GM12874 (cell line): ENCODE results near the gene IL22RA1.

Source experiments
- TF ChIP-seq, protein P1 (sequence below): IDR thresholded peaks from 2 replicates; pipeline ENCODE4 v1.5.1; 2011; ENCODE audit warnings: low read depth, mild to moderate bottlenecking, control low read depth, low read length, moderate library complexity; ENCODE audit not compliant: insufficient read depth

The IL22RA1 gene

DNA sequence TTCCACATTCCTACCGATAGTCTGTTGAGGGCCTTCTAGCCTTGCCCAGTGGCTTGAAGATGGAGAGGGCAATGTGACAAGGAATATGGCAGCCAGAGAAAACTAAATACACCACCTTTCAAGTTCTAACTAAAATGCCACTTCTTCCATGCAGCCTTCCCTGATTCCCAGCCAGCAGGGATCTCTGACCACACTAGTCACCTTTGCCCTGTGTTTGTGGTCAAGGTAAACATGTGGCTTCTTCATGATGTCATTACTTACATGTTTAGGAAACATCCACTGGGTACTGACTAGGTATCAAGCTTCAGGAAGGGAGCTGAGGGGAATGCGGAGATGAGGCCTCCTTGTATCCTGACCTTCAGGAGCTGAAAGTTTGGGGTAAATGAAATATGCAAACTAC, 22.6 kb upstream of the IL22RA1 start:
- TF ChIP-seq, protein P1, sequence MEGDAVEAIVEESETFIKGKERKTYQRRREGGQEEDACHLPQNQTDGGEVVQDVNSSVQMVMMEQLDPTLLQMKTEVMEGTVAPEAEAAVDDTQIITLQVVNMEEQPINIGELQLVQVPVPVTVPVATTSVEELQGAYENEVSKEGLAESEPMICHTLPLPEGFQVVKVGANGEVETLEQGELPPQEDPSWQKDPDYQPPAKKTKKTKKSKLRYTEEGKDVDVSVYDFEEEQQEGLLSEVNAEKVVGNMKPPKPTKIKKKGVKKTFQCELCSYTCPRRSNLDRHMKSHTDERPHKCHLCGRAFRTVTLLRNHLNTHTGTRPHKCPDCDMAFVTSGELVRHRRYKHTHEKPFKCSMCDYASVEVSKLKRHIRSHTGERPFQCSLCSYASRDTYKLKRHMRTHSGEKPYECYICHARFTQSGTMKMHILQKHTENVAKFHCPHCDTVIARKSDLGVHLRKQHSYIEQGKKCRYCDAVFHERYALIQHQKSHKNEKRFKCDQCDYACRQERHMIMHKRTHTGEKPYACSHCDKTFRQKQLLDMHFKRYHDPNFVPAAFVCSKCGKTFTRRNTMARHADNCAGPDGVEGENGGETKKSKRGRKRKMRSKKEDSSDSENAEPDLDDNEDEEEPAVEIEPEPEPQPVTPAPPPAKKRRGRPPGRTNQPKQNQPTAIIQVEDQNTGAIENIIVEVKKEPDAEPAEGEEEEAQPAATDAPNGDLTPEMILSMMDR = no peak

DNA sequence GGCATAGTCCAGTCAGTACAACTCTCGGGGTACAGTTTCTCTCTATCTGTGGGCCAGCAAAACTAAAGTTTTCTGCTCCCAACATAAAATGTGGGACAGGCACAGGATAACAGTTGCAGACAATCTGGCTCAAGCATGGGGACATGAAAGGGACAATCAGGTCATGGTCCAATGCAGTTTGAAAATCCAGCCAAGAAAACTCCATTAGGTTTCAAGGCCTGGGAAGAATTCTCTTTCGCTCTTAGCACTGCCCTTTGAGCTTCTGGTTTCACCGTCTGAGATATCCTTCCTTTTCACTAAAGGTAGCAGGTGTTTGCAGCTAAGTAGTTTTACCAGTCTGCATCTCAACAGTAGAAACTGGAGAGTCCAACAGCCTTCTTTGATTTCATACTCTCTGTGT, 21.1 kb upstream of the IL22RA1 start:
- TF ChIP-seq, protein P1 = no peak

DNA sequence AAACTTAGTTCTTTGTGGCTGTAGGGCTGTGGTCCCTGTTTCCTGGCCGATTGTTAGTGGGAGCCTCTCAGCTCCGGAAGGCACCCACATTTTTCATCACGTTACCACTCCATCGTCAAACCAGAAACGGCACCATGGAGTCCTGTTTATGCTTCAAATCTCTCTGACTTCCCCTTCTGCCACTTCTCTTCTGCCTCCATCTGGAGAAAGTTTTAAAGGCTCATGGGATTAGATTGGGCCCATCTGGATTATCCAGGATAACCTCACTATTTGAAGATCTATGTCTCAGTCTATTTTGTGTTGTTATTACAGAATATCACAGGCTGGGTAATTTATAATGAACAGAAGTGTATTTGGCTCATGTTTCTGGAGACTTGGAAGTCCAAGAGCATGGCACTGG, 19.3 kb upstream of the IL22RA1 start:
- TF ChIP-seq, protein P1 = no peak

DNA sequence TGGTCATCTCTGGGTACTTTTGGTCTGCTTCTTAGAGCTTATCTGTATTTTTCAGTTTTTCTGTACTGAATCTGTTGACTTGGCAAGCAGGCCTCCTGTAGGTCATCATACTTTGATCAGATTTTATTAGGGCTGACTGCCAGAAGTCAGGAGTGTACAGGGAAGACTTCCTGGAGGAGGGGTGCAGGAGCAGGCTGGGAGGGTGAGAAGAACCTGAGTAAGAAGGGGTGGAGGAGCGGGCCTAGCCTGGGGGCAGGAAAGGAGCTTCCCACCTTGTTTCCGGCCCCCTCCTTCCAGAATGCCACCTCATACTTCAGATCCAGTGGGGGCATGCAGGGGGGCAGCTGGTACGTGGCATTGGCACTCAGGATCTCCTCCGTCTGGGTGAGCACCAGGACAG, 18.3 kb upstream of the IL22RA1 start:
- TF ChIP-seq, protein P1 = no peak

DNA sequence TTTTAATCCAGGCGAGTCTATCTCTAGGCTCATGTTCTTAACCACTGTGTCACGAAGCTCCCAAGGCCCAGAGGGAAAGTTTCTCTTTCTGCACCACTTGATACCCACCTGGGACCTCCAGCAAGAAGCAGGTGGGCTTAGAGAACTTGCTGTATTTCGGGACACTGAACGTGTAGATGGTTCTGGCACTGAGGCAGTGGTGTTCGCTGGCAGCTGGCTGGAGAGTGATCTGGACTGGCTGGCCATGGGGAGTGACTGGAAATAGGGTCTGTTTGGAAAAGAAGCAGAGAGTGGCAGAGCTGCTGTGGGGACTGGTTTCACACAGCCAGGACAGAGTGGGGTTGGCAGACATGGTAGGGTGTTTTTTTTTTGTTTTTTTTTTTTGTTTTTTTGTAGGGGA, 16.4 kb upstream of the IL22RA1 start:
- TF ChIP-seq, protein P1 = no peak

DNA sequence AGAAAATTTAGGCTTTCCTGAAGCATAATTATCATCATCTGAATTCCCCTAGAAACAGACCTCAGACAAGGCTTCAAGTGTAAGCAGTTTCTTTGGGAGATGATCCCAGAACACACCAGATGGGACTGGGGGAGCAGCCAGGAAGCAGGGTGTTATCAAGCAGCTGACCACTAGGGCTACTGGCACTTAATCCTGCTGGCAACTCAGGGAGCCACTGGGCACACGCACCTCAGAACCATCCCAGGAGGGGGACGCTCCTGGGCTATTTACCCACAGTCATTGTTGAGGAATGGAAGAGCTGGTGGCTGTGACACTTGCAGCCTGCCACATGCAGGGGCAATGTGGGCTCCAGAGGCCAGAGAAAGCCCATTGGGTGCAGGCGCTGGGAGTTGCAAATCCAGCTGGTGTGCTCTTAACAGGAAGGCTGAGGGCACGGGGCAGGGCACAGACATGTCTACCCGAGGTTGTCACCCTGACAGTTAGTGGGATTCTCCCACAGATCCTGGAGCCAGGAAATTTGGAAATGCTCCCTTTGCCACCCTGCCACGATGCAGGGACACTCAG, 15.1 kb upstream of the IL22RA1 start:
- TF ChIP-seq, protein P1 = 0 out of 2 replicates have a peak, but pooled peaks have one; percentile 22

DNA sequence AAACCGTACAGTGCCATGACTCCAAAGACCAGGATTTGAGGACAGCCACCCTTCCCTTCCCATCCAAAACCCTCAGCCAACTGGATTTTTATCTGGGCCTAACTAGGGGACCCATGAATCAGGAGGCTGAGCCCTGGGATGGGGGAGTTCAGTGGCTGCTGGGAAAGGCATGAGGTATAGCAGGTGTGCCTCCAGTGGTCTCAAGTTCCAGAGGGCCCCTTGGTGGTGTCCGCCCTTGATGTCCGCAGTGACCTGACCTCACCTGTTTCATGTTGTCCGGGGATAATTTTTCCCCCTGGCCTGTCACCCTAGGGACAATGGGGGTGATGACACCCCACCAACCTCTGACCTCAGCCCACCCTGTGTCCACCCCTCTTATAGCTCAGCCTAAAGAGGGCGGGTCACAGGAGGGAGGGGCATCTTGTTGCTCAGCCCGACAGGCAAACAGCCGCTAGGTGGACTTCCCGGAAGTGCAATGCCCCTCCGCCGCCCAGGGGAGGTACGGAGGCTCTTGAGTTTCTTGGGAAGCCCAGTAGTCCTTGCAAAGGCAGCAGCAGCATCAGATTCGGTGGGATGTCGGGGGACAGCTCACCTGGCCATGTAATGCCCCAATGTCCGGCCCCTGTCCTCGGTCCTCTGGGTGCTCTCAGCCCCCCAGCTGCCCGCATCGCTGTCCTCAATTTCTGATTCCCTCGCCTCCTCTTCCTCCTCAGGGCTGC, 13.8 kb upstream of the IL22RA1 start:
- TF ChIP-seq, protein P1 = no peak
